ENCODE data around the gene PC. TPM values are rescaled to one million over a fixed set of nuclear protein-coding genes. Genes with fewer than 3 reads are reported as not detected.

Gene PC
- polyA plus RNA-seq, 1 donor (not counting 4 experiments of a cell fraction or from before 2014, with no cell fraction given), result 13.3 TPM

DNA sequence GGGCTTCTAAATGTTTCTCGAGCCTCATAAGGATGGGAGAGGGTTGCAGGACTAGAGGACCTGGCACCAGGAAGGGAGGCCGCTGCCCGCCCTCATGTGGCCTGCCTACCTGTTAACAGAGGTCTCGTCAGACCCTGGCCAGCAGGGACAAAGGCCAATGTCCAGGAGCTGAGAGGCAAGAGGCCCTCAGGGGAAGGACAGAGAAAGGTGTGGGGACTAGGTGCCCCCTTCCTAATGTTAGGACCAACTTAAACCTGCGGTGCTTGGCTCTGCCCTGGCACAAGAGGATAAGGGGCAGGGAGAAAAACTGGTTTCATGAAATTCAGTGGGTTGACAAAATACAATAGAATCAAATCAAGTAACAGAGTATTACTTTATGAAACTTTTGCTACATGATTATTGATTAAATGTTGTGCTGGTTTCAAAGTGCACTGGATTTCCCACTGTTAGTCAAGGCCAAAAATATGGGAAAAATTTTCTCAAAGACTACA is 44.8 kb upstream of the PC start:
- Histone ChIP-seq H3K9me1 (ENCODE audit: control insufficient read depth, extremely low read depth, insufficient read depth, low read length) (no peaks in the 10 kb centered on the region), H3K9ac (ENCODE audit: control insufficient read depth, extremely low read depth, insufficient read depth, low read length) (no peak overlapping the region), H2AFZ (ENCODE audit: control insufficient read depth, low read length) (no peak overlapping the region), H4K20me1 (ENCODE audit: control insufficient read depth, extremely low read depth, insufficient read depth, low read length) (no peaks in the 10 kb centered on the region), H3K27ac (ENCODE audit: control insufficient read depth, insufficient read depth, low read length) (no peak overlapping the region), H3K4me3 (ENCODE audit: control insufficient read depth in 2 of 3, extremely low read depth in 1 of 3, insufficient read depth in 2 of 3, low read depth in 1 of 3, low read length in 3 of 3) (no peak overlapping the region), H3K9me3 (ENCODE audit: control insufficient read depth, low read depth, low read length) (no peaks in the 10 kb centered on the region), H3K79me2 (ENCODE audit: control insufficient read depth, insufficient read depth, low read length) (no peaks in the 10 kb centered on the region), H3K4me2 (ENCODE audit: control insufficient read depth, extremely low read depth, insufficient read depth, low read depth, low read length) (no peak overlapping the region), H3K27me3 (ENCODE audit: control insufficient read depth, extremely low read depth, insufficient read depth, low read length) (no peaks in the 10 kb centered on the region), H3K4me1 (ENCODE audit: control insufficient read depth, extremely low read depth, insufficient read depth, low read length) (no peaks in the 10 kb centered on the region), H3K36me3 (ENCODE audit: control insufficient read depth in 2 of 2, extremely low read depth in 1 of 2, insufficient read depth in 2 of 2, low read length in 2 of 2) (no peaks in the 10 kb centered on the region)
- DNase-seq (ENCODE audit: low read depth, low spot score) (no peak), FAIRE-seq (no peak)
- dilution Hi-C loops (cut with MboI; ENCODE audit: extremely low pct_ligation_motif_present, low sequenced_read_pairs), result no loop called here
- TF ChIP-seq EZH2 (IDR thresholded peaks at IDR 0.05; ENCODE audit: low read length), result no peak
- TF ChIP-seq, protein P1, sequence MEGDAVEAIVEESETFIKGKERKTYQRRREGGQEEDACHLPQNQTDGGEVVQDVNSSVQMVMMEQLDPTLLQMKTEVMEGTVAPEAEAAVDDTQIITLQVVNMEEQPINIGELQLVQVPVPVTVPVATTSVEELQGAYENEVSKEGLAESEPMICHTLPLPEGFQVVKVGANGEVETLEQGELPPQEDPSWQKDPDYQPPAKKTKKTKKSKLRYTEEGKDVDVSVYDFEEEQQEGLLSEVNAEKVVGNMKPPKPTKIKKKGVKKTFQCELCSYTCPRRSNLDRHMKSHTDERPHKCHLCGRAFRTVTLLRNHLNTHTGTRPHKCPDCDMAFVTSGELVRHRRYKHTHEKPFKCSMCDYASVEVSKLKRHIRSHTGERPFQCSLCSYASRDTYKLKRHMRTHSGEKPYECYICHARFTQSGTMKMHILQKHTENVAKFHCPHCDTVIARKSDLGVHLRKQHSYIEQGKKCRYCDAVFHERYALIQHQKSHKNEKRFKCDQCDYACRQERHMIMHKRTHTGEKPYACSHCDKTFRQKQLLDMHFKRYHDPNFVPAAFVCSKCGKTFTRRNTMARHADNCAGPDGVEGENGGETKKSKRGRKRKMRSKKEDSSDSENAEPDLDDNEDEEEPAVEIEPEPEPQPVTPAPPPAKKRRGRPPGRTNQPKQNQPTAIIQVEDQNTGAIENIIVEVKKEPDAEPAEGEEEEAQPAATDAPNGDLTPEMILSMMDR (optimal IDR thresholded peaks at IDR 0.05 in 1 of 3, IDR thresholded peaks at IDR 0.05 in 1 of 3, conservative IDR thresholded peaks at IDR 0.05 in 1 of 3; ENCODE audit: extremely low read depth in 1 of 3, insufficient read depth in 2 of 3, low read length in 3 of 3), result no peak

DNA sequence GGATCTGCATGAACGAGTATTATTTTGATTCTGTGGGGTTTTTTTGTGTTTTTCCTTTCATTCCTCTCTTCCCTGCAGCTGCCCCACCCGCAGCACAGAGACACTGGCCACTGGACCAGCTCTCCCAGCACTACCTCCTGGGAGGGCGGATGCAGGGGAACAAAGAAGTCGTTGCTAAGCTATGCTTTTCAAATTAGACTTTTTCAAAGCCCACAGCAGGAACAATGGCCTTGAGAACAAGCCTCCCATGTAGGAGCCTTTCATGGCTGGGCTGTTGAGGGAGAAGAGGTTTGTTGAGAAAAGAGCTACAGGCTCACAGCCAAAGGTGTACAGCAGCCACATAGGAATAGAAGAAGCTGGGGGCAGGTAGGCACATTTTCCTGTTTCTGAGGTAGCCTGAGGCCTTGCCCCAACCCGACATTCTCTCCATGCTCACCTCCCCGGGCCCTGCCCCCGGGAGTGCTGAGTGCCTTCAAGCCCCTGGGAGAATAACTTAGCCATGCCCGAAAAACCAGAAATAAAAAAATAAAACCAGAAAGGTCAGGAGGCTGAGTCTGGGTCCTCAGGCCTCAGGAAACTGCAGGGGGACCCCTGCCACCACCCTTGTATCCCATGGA is 44.2 kb upstream of the PC start:
- Histone ChIP-seq H2AFZ (ENCODE audit: control insufficient read depth, low read length) (no peak overlapping the region), H4K20me1 (ENCODE audit: control insufficient read depth, extremely low read depth, insufficient read depth, low read length) (no peaks in the 10 kb centered on the region), H3K27ac (ENCODE audit: control insufficient read depth, insufficient read depth, low read length) (no peak overlapping the region), H3K4me3 (ENCODE audit: control insufficient read depth in 2 of 3, extremely low read depth in 1 of 3, insufficient read depth in 2 of 3, low read depth in 1 of 3, low read length in 3 of 3) (no peak overlapping the region), H3K4me1 (ENCODE audit: control insufficient read depth, extremely low read depth, insufficient read depth, low read length) (no peaks in the 10 kb centered on the region), H3K4me2 (ENCODE audit: control insufficient read depth, extremely low read depth, insufficient read depth, low read depth, low read length) (no peak overlapping the region), H3K9me1 (ENCODE audit: control insufficient read depth, extremely low read depth, insufficient read depth, low read length) (no peaks in the 10 kb centered on the region), H3K9ac (ENCODE audit: control insufficient read depth, extremely low read depth, insufficient read depth, low read length) (no peak overlapping the region), H3K79me2 (ENCODE audit: control insufficient read depth, insufficient read depth, low read length) (no peaks in the 10 kb centered on the region), H3K9me3 (ENCODE audit: control insufficient read depth, low read depth, low read length) (no peaks in the 10 kb centered on the region), H3K36me3 (ENCODE audit: control insufficient read depth in 2 of 2, extremely low read depth in 1 of 2, insufficient read depth in 2 of 2, low read length in 2 of 2) (no peaks in the 10 kb centered on the region), H3K27me3 (ENCODE audit: control insufficient read depth, extremely low read depth, insufficient read depth, low read length) (no peaks in the 10 kb centered on the region)
- no peak for DNase-seq (ENCODE audit: low read depth, low spot score)
- no peak for FAIRE-seq
- dilution Hi-C loops (cut with MboI; ENCODE audit: extremely low pct_ligation_motif_present, low sequenced_read_pairs), result no loop called here
- TF ChIP-seq, protein P1 (optimal IDR thresholded peaks at IDR 0.05 in 1 of 3, IDR thresholded peaks at IDR 0.05 in 1 of 3, conservative IDR thresholded peaks at IDR 0.05 in 1 of 3; ENCODE audit: extremely low read depth in 1 of 3, insufficient read depth in 2 of 3, low read length in 3 of 3), result no peak
